Measurements from ENCODE around the gene ESX1.
"Not testable (repeated sequence)": the region's sequence is repeated elsewhere in the genome, so short reads cannot be mapped to it uniquely, and the experiment has no call there.

Gene ESX1

DNA sequence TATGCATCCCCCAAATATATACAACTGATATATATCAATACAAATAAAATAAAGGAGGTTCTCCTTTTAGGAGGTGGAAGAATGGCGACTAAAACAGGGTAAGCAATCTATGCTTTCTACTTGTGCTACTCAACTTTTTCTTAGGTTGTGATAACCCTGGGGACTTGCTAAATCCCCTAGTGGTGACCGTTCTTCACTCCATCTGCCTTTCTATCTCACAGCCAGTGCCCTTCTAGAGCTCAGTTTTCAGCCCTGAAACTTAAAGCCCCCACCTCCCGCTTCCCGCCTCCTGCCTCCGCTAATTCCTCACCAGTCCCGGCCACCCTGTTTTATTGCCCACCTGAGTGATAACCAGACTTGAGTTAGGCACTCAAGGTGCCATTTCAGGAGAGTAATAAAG is 15.5 kb upstream of the ESX1 start:
- Histone ChIP-seq H3K36me3 (no peaks in the 10 kb centered on the region), H3K27ac (no peak overlapping the region), H3K9me3 (no peaks in the 10 kb centered on the region), H3K27me3 (no peaks in the 10 kb centered on the region), H3K4me3 (no peak overlapping the region), H3K4me1 (no peaks in the 10 kb centered on the region)
- TF ChIP-seq, protein P1, sequence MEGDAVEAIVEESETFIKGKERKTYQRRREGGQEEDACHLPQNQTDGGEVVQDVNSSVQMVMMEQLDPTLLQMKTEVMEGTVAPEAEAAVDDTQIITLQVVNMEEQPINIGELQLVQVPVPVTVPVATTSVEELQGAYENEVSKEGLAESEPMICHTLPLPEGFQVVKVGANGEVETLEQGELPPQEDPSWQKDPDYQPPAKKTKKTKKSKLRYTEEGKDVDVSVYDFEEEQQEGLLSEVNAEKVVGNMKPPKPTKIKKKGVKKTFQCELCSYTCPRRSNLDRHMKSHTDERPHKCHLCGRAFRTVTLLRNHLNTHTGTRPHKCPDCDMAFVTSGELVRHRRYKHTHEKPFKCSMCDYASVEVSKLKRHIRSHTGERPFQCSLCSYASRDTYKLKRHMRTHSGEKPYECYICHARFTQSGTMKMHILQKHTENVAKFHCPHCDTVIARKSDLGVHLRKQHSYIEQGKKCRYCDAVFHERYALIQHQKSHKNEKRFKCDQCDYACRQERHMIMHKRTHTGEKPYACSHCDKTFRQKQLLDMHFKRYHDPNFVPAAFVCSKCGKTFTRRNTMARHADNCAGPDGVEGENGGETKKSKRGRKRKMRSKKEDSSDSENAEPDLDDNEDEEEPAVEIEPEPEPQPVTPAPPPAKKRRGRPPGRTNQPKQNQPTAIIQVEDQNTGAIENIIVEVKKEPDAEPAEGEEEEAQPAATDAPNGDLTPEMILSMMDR (IDR thresholded peaks at IDR 0.05): no peak
- intact Hi-C loops (cut with DNase I; ENCODE audit: low total_unique reads): no loop called here
- DNase-seq: no peak

DNA sequence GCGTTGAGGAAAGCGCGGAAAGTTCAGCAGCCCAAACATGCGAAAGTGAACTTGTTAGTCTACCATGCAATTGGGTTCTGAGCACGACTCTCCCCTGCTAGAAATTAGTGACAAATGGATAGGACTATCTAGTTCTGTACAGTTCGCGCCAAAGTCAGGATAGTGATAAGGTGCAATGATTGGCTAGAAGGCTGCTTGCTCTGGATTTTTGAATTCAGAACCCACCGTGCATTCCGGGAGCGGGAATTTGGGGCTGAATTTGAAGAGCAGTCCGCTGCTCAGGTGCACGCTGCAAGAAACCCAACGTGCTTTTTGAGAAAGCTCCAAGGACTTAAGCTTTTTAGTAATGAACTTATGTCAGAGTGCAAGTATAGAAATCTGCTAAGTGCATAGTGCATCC is 732 bp upstream of the ESX1 start:
- peaks cover 0 to 22% of the 10 kb centered on the region in 2 donors for H3K27me3 ChIP-seq
- no peak overlapping the region for H3K27ac ChIP-seq
- intact Hi-C loops (cut with DNase I; ENCODE audit: low total_unique reads): no loop called here
- H3K4me3 ChIP-seq: no peak overlapping the region
- H3K36me3 ChIP-seq: no peaks in the 10 kb centered on the region
- H3K4me1 ChIP-seq: peaks cover 0 to 22% (median 6%) of the 10 kb centered on the region in 4 donors
- TF ChIP-seq, protein P1 (IDR thresholded peaks at IDR 0.05): no peak
- H3K9me3 ChIP-seq: no peaks in the 10 kb centered on the region
- DNase-seq: no peak

DNA sequence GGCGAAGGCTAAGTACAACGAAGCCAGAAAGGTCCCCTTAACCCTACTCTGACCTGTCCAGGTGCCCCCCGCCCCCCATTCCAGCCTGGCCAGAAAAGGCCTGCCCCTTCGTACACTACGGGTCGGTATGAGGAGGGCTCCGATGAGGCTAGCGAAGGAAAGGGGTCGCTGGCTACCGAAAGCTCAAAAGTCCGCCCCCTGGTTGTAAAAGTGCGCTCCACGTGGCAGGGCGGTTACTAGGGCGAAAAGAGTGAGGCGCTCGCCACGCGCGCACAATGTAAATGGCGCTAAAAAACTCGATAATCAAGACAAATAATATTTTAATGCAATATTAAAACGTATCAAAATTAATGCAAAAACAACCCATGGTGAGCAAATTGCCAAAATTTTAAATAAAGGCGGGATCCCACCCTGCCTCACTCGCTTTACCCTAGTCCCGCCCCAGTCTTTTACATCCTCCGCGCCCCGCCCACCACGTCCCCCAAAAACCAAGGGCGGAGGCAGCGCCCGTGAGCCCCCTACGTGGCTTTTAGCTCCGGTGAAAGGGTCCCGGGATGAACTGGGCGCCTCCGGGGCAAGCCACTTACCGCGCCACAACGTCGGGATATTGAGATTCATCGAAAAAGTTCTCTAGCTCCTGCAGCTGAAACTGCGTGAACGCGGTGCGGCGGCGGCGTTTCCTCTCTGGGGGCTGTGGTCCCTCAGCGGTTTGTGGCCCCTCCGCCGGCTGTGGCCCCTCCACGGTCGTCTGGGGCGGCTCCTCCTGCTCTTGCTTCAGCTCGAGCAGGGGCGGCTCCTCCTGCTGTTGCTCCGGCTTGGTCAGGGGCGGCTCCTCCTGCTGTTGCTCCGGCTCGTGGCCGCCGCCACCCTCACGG is 929 bp downstream of the ESX1 start:
- DNase-seq: no peak
- Histone ChIP-seq H3K9me3 (no peaks in the 10 kb centered on the region), H3K27me3 (peaks cover 0 to 22% of the 10 kb centered on the region in 2 donors), H3K27ac (no peak overlapping the region), H3K4me1 (peaks cover 0 to 22% (median 6%) of the 10 kb centered on the region in 4 donors), H3K36me3 (no peaks in the 10 kb centered on the region), H3K4me3 (peak overlapping the region; percentile 6 to 29)
- TF ChIP-seq, protein P1 (IDR thresholded peaks at IDR 0.05): no peak
- intact Hi-C loops (cut with DNase I; ENCODE audit: low total_unique reads): no loop called here

DNA sequence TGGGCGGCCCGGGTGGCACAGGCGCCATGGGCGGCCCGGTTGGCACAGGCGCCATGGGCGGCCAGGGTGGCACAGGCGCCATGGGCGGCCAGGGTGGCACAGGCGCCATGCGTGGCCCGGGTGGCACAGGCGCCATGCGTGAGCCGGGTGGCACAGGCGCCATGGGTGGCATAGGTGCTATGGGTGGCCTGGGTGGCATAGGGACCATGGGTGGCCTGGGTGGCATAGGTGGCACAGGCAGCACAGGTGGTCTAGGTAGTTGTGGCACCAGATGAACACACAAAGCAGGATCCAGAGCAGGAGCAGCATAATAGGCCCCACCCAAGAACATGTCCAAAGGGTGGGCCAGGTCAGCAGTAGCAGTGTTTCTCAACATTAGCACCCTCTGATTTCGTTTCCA is 4.3 kb downstream of the ESX1 start:
- TF ChIP-seq, protein P1 (IDR thresholded peaks at IDR 0.05): no peak
- Histone ChIP-seq H3K4me3 (no peak overlapping the region), H3K4me1 (peaks cover 0 to 21% (median 6%) of the 10 kb centered on the region in 4 donors), H3K27me3 (peaks cover 0 to 22% of the 10 kb centered on the region in 2 donors), H3K36me3 (no peaks in the 10 kb centered on the region), H3K9me3 (no peaks in the 10 kb centered on the region), H3K27ac (no peak overlapping the region)
- DNase-seq: no peak
- intact Hi-C loops (cut with DNase I; ENCODE audit: low total_unique reads): no loop called here

DNA sequence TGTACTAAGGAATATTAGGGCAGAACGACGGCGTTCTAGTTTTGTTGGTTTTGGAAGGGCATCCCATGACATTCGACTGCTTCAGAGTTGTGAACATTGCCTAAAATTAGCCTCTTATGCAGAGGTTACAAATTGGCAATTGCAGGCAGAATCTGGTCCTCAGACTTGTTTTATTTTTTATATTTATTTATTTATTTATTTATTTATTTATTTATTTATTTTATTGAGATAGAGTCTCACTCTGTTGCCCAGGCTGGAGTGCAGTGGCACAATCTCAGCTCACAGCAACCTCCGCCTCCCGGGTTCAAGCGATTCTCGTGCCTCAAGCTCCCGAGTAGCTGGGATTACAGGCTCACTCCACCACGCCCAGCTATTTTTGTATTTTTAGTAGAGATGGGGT is 24.7 kb downstream of the ESX1 start:
- DNase-seq; intact Hi-C loops (cut with DNase I; ENCODE audit: low total_unique reads); H3K4me1 ChIP-seq; H3K36me3 ChIP-seq; H3K4me3 ChIP-seq; H3K9me3 ChIP-seq; H3K27me3 ChIP-seq; H3K27ac ChIP-seq: not testable (repeated sequence)

DNA sequence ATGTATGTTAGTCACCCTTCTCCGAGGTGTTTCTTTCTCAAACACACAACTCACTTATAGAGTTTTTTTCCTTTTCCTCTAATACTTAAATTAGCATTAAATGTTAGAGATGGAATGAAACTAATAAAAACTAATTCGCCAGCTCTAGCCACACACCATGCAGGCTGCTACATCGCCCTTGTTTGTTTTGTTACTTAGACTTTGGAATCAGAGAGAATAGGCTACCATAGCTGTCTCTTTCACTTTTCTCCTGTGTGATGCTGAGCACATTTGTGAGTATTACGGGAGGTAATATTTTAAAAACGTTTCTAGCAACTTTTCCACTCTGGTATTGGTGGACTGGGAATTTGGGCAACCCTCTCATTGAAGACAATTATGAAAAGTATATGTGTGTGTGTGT is 43.5 kb downstream of the ESX1 start:
- H3K27me3 ChIP-seq: no peaks in the 10 kb centered on the region
- H3K36me3 ChIP-seq: no peaks in the 10 kb centered on the region
- TF ChIP-seq, protein P1 (IDR thresholded peaks at IDR 0.05): no peak
- H3K9me3 ChIP-seq: no peaks in the 10 kb centered on the region
- no peak overlapping the region for H3K4me3 ChIP-seq
- intact Hi-C loops (cut with DNase I; ENCODE audit: low total_unique reads): no loop called here
- H3K4me1 ChIP-seq: no peaks in the 10 kb centered on the region
- no peak for DNase-seq
- H3K27ac ChIP-seq: no peak overlapping the region
